ENCODE measurements around the gene ALCAM. TPM values are rescaled to one million over a fixed set of nuclear protein-coding genes. Genes with fewer than 3 reads are reported as not detected.
A peak's percentile ranks its signal among the peaks of the same experiment; 100 is the strongest.

The ALCAM gene
- total RNA-seq, 1 donor from 2014 or later, result 3.5 TPM

GRCh38 chr3:105354429-105354828 is 12.3 kb upstream of the ALCAM start:
- ATAC-seq (no peak), DNase-seq (ENCODE audit: missing footprints) (no peak)
- intact Hi-C loops (cut with DNase I), result no loop called here

GRCh38 chr3:105355408-105356061 is 11.2 kb upstream of the ALCAM start:
- intact Hi-C loops (cut with DNase I), result no loop called here
- no peak for DNase-seq (ENCODE audit: missing footprints)
- no peak for ATAC-seq

- DNase-seq (ENCODE audit: missing footprints), result no peak
- intact Hi-C loops (cut with DNase I), result no loop called here
- ATAC-seq, result no peak
Observed at GRCh38 chr3:105356396-105356795, 10.3 kb upstream of the ALCAM start.

GRCh38 chr3:105356988-105357387 is 9.7 kb upstream of the ALCAM start:
- ATAC-seq (no peak), DNase-seq (ENCODE audit: missing footprints) (no peak)
- intact Hi-C loops (cut with DNase I), result no loop called here

DNA sequence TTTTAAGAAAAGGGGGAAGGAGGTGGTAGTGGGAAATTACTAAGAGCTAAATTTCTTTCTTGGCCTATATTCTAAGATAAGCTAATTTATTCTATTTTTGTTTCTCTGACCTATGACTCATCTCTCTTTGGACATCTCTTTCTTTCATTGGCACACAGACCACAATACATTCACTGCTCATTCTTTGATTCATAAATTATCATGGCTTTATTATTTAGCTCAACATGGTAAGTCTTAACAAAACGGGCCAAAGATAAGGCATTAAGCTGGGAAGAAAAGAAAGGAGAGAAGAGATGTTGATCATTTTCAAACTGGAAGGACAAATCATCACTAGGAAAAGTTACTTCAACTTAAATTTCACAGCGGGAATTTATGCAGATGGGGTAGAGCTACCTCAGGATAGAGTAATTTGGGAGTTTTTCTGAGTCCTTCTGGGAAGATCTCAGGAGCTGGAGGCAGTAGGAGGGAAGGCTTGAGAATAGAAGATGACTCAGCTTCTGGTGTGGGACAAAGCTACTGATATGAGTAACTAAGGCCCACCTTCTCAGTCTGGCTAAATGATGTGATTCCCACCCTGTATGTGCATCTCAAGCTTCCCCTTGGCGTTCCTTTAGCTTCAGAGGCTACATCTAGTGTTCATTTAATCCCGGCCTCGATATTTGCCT is 7.5 kb upstream of the ALCAM start:
- DNase-seq (ENCODE audit: missing footprints) (no peak), ATAC-seq (no peak)
- intact Hi-C loops (cut with DNase I), result no loop called here

GRCh38 chr3:105360003-105360402 is 6.7 kb upstream of the ALCAM start:
- intact Hi-C loops (cut with DNase I), result no loop called here
- no peak for ATAC-seq
- DNase-seq (ENCODE audit: missing footprints), result no peak

DNA sequence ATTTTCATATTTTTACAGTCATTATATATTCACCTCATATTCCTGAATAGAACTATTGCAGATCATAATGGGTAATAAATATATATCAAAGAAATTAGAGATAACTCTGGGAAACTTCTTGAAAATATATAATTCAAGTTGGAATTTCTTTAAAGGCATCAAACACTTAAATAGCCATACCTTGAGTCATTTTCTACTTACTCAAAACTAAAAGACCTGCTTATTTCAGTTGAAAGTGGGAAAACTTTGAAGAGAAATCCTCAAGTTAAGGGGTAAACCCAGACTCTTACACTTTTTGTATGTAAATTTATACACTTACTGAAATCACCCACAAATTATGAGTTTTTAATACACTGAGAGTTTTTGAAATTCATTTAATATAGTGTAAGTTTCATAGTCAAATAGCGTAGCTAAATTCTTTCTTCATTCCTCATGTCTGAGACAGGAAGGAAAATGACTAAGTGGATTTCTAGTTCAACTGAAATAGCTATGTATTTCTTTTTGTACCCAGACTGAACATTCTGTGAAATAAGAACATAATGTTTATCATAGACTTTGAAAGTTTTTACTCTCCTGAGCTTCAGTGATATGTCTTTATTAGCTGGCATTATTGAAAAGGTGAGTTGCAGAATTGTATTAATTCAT is 4.6 kb upstream of the ALCAM start:
- ATAC-seq (no peak), DNase-seq (ENCODE audit: missing footprints) (no peak)
- intact Hi-C loops (cut with DNase I), result no loop called here

DNA sequence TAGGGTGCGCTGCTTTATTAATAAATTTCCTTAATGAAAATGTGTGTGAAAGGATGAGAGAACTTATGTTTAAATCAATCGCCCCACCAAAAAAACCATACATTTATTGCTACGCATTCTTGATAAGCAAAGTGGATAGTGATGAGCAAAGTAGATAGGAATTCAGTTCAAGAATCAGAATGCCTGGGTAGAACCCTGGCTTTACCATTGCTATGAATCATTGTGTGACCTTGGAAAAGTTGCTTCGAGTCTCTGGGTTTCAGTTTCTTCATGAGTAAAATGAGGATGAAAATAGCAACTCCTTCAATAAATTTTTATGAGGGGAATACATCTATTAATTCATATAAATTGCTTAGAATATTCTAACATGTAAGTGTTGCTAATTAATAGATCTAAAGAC is 2.6 kb upstream of the ALCAM start:
- ATAC-seq (no peak), DNase-seq (ENCODE audit: missing footprints) (no peak)
- intact Hi-C loops (cut with DNase I), result no loop called here

DNA sequence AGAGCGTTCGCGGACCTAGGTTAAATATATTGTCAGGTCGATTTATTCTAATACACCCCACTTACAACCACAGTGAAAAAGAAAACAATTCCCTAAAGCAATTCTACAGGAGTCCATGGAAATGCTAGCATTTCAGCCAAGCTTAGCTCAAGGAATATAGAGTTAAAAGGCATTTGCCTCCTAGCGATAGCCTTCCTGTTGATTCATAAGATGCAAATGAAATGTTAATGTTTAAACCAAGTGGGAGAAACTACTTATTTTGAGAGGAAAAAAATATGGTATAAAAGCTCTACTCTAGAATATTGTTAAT is 1.7 kb upstream of the ALCAM start:
- DNase-seq (ENCODE audit: missing footprints), result no peak
- no peak for ATAC-seq
- intact Hi-C loops (cut with DNase I), result loop anchor here (5.0 kb wide), 1 partner anchor 738 kb away; no protein-coding TSS in a partner anchor

DNA sequence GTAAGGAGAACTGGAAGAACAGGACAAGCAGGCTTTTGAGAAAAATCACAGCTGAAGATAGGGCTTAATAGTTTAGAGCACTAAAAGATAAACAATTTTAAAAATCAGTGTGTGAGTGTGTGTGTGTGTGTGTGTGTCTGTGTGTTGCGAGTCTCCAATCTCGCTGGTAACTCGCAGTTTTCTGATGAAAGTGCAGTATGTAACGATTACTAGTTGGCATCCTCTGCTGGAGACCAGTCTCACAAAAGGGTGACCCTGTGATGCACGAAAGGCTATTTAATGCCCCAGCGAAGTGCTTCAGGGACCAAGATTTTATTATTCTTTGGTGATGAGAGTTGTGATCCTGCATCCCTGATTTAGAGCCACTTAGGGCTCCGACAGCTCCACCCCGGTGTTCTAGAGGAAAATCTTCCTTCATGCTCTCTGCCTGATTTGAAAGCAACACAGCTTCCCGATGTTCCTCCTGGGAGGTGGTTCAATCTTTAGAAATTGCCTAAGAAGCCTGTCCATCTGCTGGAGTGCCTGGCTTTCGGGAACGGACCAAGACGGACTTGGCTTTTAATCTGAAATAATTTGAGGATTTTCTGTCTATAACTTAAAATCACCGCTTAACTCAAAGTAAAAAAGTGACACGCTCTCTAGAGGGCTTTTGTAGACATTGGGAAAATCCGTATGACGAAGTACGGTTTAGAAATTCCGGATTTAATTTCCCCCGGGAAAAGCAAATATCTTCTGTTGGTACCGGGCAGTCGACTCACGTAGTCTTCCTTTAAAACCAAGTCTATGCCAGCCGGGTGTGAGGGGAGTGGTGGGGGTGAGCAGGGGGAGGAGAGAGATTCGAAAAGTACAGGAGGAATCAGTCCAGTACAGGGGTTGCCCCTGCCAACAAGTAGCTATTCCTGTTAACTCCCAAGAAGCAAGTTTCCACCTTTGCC is 1.1 kb upstream of the ALCAM start:
- ATAC-seq, result no peak
- DNase-seq (ENCODE audit: missing footprints), result no peak
- intact Hi-C loops (cut with DNase I), result loop anchor here (5.0 kb wide), 1 partner anchor 738 kb away; no protein-coding TSS in a partner anchor

- ATAC-seq, result no peak
- DNase-seq (ENCODE audit: missing footprints), result peak; percentile 69
- intact Hi-C loops (cut with DNase I), result loop anchor here (5.0 kb wide), 1 partner anchor 740 kb away; no protein-coding TSS in a partner anchor
Observed at GRCh38 chr3:105367063-105367405, 325 bp downstream of the ALCAM start.

GRCh38 chr3:105367406-105368213 is 901 bp downstream of the ALCAM start:
- DNase-seq (ENCODE audit: missing footprints), result peak; percentile 88
- intact Hi-C loops (cut with DNase I), result loop anchor here (5.0 kb wide), 1 partner anchor 740 kb away; no protein-coding TSS in a partner anchor
- peak; percentile 51 for ATAC-seq

GRCh38 chr3:105368566-105369499 is 2.1 kb downstream of the ALCAM start:
- DNase-seq (ENCODE audit: missing footprints), result peak; percentile 57
- no peak for ATAC-seq
- intact Hi-C loops (cut with DNase I), result loop anchor here (5.0 kb wide), 1 partner anchor 742 kb away; no protein-coding TSS in a partner anchor

DNA sequence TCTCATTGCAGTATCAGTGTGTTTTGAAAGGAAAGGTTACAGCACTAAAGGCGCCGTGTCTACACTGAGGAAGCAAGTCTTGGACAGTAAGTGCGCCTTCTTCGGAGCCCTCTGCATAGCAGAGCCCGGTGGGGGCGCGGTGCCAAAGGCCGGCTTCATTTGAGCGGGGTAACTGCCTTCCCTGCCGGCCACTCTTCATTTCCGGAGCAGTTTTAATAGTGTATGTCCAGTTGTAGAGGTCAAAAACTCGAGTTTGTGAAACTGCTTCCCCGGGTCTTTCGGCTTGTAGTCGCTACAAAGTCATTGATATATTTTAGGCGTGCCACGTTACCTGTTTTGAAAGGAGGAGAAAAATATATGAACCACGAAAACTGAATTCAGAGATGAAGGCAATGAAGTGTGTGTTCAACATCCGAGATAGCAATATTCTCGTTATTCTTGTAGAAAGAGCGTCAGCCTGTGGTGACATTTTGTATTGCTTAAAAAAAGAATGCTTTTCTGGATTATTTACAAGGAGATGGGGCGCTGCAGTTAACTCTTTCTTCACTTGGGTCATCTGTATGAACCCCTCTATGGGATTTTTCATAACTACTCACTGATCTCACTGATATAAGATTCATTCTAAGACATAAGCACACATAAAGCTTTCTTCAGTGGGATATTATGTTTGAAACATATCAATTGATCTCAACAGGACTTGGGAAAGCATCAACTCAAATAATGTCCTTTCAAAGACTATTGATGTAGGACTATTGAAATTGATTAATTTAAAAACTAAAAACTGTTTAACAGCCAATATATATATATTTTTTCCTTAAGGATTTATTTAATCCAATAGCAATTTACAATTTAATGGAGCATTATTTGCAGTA is 3.0 kb downstream of the ALCAM start:
- intact Hi-C loops (cut with DNase I), result loop anchor here (5.0 kb wide), 1 partner anchor 742 kb away; no protein-coding TSS in a partner anchor
- ATAC-seq (no peak), DNase-seq (ENCODE audit: missing footprints) (peak; percentile 85)

DNA sequence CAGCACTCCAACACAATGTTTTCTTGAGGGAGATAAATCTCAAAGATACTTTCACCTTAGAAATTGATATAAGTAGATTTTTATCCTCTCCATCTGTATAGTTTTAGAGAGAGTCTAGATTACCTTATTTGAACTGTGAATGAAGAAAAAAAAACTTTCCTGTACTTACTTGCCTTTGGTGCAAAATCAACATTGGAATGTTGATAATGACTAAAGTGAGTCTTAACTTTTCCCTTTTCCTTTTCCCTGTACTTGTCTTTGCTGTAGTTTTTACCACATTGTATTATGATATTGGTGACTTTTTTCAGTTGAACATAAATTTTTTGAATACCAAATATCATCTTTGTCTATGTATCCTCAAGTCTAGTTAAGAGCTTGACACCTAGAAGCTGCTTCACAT is 6.7 kb downstream of the ALCAM start:
- DNase-seq (ENCODE audit: missing footprints) (no peak), ATAC-seq (no peak)
- intact Hi-C loops (cut with DNase I), result no loop called here

DNA sequence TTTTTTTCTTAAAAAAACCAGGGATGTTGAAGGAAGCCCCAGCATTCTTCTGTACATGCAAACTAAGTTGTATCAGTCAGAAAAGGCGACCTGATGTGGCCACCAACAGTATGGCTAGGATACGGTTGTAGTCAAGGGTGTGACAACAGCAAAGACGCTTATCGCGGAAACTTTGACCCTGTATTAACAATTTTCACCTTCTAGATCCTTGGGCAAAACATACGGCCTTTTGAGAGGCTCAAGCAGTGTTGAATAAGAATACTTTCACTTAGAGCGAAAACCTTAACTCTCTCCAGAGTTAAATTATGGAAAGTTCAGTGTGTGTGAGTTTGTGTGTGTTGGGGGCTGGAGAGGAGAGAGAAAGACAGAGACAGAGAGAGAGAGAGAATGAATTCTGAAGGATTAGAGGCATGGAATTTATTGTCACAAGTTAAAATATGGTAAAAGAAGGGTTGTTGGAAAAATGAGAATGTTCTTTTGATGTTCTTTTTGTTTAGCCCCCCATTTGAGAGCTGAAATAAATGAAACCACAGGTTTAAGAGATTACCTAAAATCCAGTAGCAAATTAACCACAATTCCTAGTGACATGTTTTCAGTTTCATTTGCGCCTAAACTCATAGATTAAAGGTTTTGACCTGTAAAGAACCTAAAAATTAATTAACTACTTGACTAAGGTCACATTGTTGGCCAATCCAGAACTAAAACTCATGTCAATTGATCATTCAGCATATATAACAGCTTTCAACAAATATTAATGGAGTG is 9.2 kb downstream of the ALCAM start:
- ATAC-seq, result no peak
- DNase-seq (ENCODE audit: missing footprints), result no peak
- intact Hi-C loops (cut with DNase I), result no loop called here

All from Right ventricle myocardium inferior (tissue), 1 donor.